ENCODE results near the gene IL17RD. TPM values are rescaled to one million over a fixed set of nuclear protein-coding genes. Genes with fewer than 3 reads are reported as not detected.

IL17RD gene
- total and polyA plus RNA-seq, 2 donors from 2014 or later: 4.4 to 18.9 TPM

DNA sequence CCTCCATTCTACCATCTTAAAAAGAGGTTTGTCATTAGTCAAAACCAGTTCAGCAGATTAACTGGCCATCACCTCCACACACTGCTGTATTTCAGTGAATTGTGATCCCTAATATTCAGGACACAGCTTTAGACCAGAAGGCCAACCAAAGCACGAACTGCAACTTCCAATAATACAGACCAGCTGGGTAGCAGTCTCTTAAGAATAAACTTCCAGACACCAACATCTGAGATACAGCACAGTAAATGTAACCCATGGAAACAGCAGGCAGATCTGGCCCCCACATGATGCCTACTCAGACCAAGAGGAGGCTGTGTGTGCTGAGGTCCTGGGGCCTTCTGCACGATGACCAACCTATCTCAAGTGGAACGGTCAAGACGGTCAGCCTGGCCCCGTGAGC, 69.8 kb downstream of the IL17RD start:
- Histone ChIP-seq H3K9me3 (ENCODE audit: control insufficient read depth in 2 of 3, insufficient read depth in 1 of 3, low read length in 3 of 3) (no peaks in the 10 kb centered on the region), H3K4me3 (ENCODE audit: low read length in 3 of 3) (no peak overlapping the region), H3K4me1 (ENCODE audit: control insufficient read depth in 2 of 3, insufficient read depth in 2 of 3, low read depth in 1 of 3, low read length in 3 of 3) (peaks cover 0 to 3% (median 0%) of the 10 kb centered on the region in 3 donors), H3K36me3 (ENCODE audit: control insufficient read depth in 2 of 3, insufficient read depth in 3 of 3, low read length in 3 of 3) (peaks cover 3 to 10% (median 5%) of the 10 kb centered on the region in 3 donors), H3K27me3 (ENCODE audit: control insufficient read depth, insufficient read depth, low read length) (no peaks in the 10 kb centered on the region), H3K9ac (ENCODE audit: low read length in 3 of 3) (no peak overlapping the region), H3K27ac (ENCODE audit: low read depth in 2 of 2, low read length in 2 of 2) (no peak overlapping the region)
- TF ChIP-seq, protein P1, sequence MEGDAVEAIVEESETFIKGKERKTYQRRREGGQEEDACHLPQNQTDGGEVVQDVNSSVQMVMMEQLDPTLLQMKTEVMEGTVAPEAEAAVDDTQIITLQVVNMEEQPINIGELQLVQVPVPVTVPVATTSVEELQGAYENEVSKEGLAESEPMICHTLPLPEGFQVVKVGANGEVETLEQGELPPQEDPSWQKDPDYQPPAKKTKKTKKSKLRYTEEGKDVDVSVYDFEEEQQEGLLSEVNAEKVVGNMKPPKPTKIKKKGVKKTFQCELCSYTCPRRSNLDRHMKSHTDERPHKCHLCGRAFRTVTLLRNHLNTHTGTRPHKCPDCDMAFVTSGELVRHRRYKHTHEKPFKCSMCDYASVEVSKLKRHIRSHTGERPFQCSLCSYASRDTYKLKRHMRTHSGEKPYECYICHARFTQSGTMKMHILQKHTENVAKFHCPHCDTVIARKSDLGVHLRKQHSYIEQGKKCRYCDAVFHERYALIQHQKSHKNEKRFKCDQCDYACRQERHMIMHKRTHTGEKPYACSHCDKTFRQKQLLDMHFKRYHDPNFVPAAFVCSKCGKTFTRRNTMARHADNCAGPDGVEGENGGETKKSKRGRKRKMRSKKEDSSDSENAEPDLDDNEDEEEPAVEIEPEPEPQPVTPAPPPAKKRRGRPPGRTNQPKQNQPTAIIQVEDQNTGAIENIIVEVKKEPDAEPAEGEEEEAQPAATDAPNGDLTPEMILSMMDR (IDR thresholded peaks at IDR 0.05; ENCODE audit: borderline replicate concordance, extremely low read depth, insufficient read depth): no peak
- DNase-seq (no peak), FAIRE-seq (no peak)
- intact Hi-C loops (cut with DNase I): loop anchor here (10.0 kb wide), 1 partner anchor 129 kb away; the partner anchor contains the start of gene APPL1

DNA sequence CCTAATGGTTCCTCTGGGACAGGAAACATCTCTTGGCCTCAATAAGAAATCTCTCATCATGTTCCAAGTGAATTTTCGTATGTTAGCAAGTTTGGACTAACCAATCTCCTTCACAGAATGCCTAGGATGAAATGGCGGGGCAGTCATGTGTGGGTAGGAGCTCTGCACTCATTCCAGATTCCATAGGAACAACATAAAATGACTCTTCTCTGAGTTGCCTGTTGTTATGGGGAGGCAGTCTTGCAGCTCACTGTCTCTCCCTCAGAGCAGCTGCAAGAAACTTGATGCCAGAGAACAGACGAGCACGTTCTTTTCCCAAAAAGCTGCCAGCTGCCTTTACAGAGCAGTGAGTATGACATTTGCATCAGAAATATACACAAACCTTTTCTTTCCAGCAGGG, 70.6 kb downstream of the IL17RD start:
- Histone ChIP-seq H3K9me3 (ENCODE audit: control insufficient read depth in 2 of 3, insufficient read depth in 1 of 3, low read length in 3 of 3) (no peaks in the 10 kb centered on the region), H3K4me1 (ENCODE audit: control insufficient read depth in 2 of 3, insufficient read depth in 2 of 3, low read depth in 1 of 3, low read length in 3 of 3) (peaks cover 0 to 3% (median 0%) of the 10 kb centered on the region in 3 donors), H3K36me3 (ENCODE audit: control insufficient read depth in 2 of 3, insufficient read depth in 3 of 3, low read length in 3 of 3) (peaks cover 3 to 10% (median 5%) of the 10 kb centered on the region in 3 donors), H3K27me3 (ENCODE audit: control insufficient read depth, insufficient read depth, low read length) (no peaks in the 10 kb centered on the region), H3K9ac (ENCODE audit: low read length in 3 of 3) (no peak overlapping the region), H3K4me3 (ENCODE audit: low read length in 3 of 3) (no peak overlapping the region), H3K27ac (ENCODE audit: low read depth in 2 of 2, low read length in 2 of 2) (no peak overlapping the region)
- DNase-seq (peak in 2 of 5 donors; percentile 27 to 53), FAIRE-seq (no peak)
- intact Hi-C loops (cut with DNase I): loop anchor here (10.0 kb wide), 1 partner anchor 130 kb away; the partner anchor contains the start of gene APPL1
- TF ChIP-seq, protein P1 (IDR thresholded peaks at IDR 0.05; ENCODE audit: borderline replicate concordance, extremely low read depth, insufficient read depth): no peak

DNA sequence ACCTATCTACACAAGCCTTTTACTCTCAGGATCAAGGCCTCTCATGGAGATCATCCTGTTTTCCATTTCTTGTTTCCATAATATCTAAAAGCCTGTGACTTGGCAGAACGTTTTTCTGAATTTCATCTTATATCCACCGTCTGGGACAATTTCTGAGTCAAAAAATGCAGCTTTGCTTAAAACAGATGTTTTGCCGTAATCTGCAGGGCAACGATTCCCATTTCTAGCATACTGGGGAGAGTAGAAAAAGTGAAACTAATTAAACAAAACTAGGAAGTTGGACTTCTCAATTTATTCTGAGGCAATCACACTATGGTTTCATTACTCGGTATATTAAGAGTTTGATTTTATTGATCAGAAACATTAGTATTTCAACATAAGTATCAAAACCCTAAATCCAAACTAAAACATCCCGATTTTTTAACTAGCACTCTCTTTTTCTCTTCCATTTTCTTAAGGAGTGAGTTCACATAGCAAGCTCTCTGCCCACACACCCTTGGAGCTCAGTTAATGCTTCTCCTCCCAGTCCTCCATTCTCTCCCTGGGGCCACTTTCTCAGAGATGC, 71.1 kb downstream of the IL17RD start:
- peaks cover 3 to 10% (median 5%) of the 10 kb centered on the region in 3 donors for H3K36me3 ChIP-seq (ENCODE audit: control insufficient read depth in 2 of 3, insufficient read depth in 3 of 3, low read length in 3 of 3)
- intact Hi-C loops (cut with DNase I): loop anchor here (10.0 kb wide), 1 partner anchor 131 kb away; the partner anchor contains the start of gene APPL1
- H3K4me3 ChIP-seq (ENCODE audit: low read length in 3 of 3): no peak overlapping the region
- no peaks in the 10 kb centered on the region for H3K27me3 ChIP-seq (ENCODE audit: control insufficient read depth, insufficient read depth, low read length)
- FAIRE-seq (no peak), DNase-seq (no peak)
- H3K9ac ChIP-seq (ENCODE audit: low read length in 3 of 3): no peak overlapping the region
- H3K4me1 ChIP-seq (ENCODE audit: control insufficient read depth in 2 of 3, insufficient read depth in 2 of 3, low read depth in 1 of 3, low read length in 3 of 3): peaks cover 0 to 3% (median 0%) of the 10 kb centered on the region in 3 donors
- no peak overlapping the region for H3K27ac ChIP-seq (ENCODE audit: low read depth in 2 of 2, low read length in 2 of 2)
- no peaks in the 10 kb centered on the region for H3K9me3 ChIP-seq (ENCODE audit: control insufficient read depth in 2 of 3, insufficient read depth in 1 of 3, low read length in 3 of 3)
- TF ChIP-seq, protein P1 (IDR thresholded peaks at IDR 0.05; ENCODE audit: borderline replicate concordance, extremely low read depth, insufficient read depth): no peak

Data from kidney (tissue), 14 donors.